Stimulated activated CD4-positive, alpha-beta T cell treated with anti-CD3 and anti-CD28 coated beads, Interleukin-4, amount 100 ng/mL, for 48 hours (primary cell): ENCODE measurements around the gene CNGB1.
"Not testable (repeated sequence)": the region's sequence is repeated elsewhere in the genome, so short reads cannot be mapped to it uniquely, and the experiment has no call there.

Experiments
- DNase-seq, 2 donors: peaks; one replicate each; pipeline ENCODE4 v3.0.0-alpha.2; 2020; ENCODE audit warnings: low read depth in 2 of 2

The CNGB1 gene

DNA sequence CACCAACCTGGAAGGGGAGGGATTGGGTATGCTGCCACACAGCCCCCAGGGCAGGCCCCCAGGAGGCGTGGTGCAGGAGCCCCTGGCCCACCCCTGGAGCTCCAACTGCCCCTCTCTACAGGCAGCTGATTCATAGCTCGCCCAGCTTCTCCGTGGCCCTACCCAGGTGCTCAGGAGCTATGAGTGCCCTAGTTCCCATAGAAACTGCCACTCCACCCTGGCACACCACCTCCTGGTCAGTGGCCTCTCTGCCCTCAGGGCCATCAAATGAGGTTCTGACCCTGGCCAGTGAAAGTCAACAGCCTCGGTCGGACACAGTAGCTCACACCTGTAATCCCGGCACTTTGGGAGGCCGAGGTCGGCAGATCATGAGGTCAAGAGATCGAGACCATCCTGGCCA lies 18.0 kb downstream of the CNGB1 start:
- no peak for DNase-seq

DNA sequence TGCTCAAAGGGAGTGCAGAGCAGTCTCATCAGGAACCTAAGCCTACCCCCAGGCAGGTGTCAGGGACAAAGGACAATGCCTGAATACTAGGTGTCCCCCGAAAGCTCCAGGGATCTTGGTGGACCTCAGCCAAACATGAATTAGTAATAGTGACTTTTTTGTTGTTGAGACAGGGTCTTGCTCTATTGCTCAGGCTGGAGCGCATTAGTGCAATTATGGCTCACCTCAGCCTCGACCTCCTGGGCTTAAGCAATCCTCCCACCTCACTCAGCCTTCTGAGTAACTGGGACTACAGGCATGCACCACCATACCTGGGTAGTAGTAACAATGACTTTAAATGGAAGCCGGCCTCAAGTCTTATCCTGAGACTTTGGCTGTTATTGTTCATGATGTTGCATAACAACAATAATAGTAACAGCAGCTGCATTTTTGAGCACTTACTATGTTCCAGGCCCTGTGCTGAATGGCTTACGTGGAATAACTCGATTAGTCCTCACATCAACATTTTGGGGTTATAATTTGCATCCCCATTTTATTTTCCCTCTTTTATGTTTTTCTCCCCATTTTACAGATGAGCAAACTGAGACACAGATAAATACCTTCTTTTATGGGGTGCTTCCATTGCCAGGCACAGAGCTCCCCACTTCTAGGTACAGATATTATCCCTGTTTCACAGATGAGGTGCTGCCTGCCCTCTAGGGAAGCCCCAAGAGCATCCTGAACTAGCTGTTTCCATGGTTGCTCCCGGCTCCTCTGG lies 19.5 kb downstream of the CNGB1 start:
- DNase-seq, result no peak

DNA sequence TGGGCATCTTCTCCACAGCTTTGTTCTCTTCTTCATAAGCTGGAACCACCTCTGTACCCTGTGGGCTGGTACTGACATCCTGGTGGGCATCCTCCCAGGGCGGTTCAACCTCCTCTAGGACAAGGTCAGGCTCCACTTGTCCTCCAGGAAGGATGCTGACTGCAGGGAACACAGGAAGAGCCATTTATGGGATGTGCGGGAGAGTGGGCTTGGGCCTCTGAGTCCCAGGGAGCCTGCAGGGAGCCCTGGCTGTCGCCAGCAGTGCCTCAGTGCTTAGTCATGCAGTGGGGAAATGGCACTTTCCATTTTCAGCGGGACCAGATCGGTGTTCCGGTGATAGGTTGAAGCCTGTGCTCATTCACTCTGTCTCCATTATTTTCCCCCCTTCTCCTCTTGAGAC lies 20.5 kb downstream of the CNGB1 start:
- no peak for DNase-seq

DNA sequence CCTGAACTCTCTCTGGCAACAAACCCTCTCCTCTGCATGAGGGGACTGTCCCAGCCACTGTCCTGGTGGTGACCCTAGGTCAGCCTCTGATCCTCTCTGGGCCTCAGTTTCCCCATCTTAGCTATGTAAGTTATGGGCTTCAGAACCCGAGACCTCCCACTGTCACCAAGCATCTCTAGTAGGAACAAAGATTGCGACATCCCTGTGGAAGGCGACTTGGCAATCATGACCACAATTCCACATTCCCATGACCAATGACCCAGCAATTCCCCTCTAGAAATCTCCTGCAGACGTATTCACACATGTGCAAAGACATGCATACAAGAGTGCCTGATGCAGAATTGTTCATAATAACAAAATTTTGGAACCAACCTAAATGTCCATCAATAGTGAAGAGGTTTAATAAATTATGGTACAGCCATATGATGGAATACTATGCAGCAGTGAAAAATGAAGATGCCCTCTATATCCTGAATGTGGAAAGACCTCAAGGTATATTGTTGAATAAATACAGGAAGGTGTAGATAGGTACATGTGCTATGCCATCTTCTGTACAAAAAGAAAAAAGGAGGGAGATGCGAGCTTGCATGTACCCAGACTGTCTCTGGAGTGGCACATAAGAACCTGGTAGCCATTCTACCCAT lies 21.2 kb downstream of the CNGB1 start:
- no peak for DNase-seq

DNA sequence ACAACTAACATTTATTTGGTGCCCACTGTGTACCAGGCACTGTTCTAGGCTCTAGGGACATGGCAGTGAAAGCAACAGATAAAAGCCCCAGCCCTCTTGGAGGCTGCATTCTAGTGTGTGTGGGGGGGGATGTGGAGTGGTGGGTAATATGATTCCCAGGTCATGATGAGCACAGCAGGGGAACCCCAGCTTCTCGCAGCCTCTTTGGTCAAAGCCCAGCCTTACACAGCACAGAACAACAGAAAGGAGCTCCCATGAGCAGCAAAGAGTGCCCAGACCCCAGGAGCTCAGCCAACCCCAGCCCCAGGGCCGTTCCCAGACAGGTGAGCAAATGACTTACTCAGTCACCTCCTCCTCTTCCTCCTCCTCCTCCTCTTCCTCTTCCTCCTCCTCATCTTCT lies 21.9 kb downstream of the CNGB1 start:
- DNase-seq, result no peak

DNA sequence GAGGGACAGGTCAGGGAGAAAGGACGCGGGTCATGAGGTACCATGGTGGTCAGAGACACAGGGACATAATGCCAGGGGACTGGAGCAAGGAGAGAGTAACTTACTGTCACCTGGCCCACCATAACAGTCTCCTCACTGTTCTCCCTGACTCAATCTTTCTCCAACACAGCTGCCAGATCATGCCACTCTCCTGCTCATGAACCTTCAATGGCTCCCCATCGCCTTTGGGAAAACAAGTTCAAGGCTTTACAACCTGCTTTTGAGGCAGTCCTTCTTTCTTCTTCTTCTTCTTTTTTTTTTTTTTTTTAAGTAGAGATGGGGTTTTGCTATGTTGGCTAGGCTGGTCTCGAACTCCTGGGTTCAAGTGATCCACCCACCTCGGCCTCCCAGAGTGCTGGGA lies 22.9 kb downstream of the CNGB1 start:
- DNase-seq, result no peak

DNA sequence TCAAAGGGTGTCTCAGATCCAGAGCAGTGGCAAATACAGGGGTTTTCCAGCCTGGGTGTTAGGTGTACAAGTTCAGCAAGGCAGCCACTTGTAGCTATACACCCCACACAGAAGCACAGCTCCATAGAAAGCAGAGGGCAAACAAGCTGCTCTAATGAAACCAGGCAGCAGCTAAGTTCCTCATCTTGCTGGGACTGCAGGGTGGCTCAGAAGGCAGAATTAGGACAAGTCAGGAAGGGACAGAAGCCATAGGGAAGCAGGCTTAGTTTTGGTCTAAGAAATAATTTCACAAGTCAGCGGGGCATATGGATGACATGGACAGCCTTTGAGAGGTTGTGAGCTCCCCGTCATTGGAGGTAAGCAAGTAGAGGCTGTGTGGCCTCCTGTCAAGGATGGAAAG lies 23.7 kb downstream of the CNGB1 start:
- no peak for DNase-seq

DNA sequence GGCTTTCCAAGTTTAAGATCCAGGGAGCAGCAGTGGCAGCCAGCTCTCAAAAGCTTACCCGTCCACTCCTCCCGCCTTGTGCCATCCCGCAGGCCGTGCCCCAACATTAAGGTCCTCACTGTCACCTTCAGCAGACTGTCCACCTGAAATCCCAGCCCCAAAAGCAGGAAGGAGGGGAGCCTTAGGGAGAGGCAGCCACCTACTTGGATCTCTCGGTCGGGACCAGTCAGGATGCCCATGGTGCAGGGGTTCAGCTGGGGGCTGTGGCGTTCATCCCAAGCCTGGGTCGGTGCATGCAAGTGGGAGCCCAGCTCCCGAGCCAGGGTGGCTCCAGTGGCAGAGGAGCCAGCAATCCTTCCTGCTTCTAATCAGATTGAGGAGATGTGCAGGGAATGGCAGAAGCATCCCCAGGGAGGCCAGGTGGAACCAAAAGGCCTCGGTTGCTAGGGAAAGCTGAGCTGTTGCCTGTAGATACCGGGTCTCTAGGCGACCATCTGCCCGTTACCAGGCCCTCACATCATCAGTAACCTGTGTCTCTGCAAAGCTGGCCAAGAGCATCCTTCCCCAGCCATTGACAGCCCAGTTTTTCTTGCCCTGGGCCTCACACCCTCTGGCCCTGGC lies 24.6 kb downstream of the CNGB1 start:
- DNase-seq, result no peak

DNA sequence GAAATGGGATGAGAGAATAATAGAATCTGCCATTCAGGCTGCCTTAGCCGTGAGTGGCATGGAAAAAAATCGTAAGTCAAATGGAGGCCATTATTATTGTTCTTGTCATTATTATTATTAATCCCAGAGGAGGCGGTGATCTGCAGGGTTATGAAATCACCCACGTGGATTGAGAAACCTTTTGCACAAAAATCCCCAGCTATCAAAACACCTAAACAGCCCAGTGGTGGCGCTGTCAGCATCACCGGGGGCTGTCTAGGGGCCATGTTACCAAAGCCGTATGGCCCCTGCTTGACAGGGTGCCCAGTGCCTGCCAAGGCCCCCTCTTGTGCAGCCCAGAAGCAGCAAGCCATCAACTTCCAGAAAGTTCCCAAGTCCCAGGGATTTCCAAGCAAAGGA lies 25.2 kb downstream of the CNGB1 start:
- DNase-seq, result no peak

DNA sequence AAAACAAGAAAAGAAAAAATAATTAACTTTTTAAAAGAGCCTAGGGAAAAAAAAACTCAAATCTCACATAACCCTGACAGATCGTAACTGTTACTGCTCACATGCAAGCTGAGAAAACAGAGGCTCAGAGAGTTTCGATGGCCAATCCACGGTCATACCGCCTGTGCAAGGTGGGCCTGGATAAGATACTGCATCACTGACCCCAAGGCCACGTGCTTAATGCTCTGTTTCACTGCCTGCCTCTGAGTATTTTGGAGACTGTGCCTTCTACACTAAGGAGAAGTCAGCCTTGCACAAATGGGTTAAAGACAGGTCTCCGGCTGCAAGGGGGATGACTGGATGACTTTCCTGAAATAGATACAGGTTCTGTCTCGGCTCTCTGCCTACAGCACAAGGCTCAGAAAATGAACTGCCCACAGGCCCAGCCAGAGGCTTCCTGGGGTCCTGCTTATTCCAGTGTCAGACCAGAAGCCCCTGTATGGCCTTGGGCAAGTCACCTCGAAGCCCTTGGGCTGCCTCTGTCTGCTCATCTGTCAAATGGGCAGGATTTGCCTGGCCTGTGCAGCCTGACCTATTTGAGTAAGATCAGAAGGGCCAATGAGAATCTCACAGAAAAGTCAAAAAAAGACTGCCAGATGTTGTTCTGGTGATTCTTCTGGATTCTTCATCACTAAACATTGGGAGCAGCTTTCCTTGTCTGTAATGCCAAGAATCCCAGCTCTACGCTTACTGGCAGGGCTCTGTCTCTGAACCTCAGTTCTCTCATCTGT lies 25.8 kb downstream of the CNGB1 start:
- DNase-seq, result no peak

DNA sequence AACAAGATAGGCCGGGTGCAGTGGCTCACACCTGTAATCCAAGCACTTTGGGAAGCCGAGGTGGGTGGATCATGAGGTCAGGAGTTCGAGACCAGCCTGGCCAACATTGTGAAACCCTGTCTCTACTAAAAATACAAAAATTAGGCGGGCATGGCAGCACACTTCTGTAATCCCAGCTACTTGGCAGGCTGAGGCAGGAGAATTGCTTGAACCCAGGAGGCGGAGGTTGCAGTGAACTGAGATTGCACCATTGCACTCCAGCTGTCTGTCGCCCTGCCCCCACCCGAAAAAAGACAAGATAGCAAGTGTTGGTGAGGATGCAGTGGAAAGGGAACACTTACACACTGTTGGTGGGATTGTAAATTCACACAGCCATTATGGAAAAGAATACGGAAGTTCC lies 27.5 kb downstream of the CNGB1 start:
- not testable (repeated sequence) for DNase-seq

DNA sequence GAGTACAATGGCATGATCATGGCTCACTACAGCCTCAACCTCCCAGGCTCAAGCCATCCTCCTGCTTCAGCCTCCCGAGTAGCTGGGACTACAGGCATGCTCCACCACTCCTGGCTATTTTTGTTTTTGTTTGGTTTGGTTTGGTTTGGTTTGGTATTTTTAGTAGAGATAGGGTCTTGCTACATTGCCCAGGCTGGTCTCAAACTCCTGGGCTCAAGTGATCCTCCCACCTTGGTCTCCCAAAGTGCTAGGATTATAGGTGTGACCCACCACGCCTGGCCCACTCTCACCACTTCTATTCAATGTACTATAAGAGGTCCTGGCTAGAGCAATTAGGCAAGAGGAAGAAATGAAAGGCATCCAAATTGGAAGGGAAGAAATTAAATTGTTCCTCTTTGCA lies 29.0 kb downstream of the CNGB1 start:
- not testable (repeated sequence) for DNase-seq

DNA sequence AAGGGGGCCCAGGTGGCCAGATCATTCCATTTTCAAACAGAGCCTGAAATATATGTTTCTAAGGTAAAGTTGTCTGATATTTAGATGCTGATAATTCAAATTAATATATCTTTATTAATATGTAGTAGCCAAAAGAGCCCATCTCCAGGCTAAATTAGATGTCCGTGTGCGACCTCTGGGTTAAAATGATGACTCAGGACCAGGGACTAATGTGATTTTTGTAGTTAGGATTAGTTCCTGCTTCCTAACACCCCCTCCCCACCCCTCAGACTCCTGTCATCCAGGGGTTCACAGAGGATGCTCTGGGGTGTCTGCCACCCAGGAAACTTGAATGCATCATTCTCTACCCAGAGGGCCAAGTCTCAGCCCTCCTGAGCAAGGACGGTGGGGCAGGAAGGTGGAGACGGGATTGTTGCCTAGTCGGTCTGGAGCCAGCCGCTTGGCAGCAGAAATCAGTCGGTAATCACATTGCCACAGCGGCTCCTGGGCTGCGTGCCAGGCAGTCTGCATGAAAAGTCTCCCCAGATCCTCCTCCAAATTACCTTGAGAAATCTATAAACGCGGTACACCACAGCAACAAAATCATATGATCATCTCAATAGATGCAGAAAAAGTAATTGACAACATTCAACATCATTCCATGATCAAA lies 29.8 kb downstream of the CNGB1 start:
- DNase-seq, result no peak

DNA sequence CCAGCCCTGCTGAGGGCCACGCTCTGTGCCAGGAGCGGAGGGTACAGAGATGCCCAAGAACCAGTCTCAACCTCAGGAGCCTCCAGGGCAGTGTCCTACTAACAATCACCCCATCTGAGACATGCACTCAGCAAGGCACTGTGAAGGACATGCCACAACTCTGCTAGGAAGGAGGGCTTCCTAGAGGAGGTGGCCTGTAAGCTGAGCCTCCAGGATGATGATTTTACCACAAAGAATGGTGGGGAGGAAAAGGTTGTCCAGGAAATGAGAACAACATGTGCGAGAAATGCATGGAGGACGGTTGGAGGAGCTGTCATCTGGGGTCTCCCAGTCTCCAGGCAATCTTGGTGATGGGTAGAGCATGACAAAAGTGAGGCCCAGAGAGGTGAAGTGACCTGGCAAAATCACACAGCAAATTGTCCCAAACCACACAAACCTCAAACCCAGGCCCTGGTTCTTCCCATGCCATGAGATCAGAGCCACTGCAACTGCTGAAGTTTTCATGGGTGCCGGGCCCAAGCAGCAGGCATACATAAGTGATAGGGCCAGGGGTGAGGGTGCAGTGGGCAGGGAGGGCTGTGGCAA lies 30.5 kb downstream of the CNGB1 start:
- no peak for DNase-seq

DNA sequence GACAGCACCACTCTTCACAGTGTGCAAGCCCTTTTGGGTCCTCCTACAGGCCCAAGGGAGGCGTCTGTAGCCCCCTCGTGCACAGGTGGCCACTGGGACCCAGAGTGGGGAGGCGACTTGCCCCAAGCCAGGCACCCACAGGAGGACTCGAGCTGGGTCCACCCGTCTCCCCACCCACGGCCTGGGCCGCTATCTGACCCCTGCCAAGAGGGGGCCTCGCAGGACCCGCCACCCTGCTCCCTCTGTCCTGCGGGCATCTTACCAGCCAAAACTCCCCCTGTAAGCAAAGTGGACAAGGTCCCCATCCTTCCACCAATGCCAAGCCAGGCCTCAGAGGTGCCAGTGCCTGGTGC lies 31.1 kb downstream of the CNGB1 start:
- DNase-seq, result no peak

DNA sequence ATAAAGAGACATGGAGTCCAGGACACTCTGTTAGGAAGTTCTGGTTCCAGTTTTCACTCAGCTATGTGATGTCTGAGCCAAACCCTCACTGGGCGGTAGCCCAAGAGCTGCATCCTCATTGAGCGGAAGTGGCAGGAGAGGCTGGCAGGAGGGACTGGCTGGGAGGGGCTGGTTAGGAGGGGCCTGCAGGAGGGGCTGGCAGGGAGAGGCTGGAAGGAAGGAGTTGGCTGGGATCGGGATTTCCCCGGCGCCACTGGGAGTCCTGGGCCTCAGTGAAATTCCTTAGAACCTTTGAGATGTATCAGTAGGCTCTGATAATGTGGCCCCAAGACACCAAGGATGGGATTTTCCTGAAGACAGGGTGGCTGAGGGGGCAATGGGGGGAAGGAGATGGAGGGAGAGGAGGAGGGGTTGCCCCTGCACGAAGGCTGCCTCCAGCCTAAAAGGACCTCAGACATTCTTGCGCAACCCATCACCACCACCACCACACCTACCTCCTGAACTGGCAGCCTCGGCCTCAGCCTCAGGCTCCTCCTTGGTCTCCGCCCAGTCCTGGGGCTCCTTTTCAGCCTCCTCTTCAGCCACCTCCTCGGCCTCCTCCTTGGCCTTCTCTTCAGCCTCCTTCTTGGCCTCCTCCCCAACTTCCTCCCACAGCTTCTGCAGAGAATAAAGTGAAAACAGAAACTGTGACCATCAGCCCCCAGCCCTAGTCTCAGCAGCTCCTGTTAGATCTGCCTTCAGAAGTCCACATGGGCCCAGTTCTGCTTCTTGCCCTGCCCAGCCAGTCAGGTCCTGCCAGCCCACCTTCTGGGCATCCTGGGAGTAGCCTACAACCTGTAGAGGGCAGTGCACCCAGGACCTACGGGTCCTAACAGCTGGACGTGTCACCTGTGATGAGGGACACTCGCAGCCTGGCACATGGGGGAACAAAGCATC lies 31.7 kb downstream of the CNGB1 start:
- DNase-seq, result no peak

DNA sequence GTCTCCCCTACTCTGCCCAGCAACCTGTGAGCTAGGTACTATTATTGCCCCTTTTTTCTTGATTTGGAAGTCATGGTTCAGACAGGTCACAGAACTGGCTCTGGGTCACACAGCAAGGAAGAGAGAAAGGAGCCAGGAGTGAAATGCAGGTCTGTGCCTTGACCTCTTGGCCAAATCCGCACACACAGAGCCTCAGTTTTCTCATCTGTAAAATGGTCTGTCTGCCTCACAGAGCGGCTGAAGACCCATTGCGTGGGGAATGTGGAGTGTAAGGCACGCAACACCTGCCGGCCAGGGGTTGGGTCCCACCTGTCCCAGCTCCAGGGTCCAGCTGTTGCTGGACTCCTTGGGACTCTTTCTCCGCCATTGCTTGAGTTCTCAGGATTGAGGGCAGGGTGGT lies 32.4 kb downstream of the CNGB1 start:
- DNase-seq, result no peak

DNA sequence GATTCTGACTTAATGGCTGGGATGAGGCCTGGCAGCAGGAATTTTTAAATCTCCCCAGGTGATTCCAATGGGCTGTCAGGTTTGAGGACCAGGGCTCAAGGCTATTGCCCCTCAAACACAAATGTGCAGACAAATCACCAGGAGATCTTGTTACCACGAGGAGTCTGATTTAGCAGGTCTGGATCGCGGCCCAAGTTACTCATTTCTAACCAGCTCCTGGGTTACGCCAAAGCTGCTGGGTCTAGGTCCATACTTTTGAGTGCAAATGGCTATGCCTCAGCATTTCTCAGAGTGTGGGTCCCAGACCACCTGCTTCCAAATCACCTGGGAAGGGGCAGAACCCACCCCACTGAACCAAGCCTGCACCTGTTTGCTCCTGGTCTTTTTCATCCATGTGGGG lies 33.1 kb downstream of the CNGB1 start:
- DNase-seq, result no peak

DNA sequence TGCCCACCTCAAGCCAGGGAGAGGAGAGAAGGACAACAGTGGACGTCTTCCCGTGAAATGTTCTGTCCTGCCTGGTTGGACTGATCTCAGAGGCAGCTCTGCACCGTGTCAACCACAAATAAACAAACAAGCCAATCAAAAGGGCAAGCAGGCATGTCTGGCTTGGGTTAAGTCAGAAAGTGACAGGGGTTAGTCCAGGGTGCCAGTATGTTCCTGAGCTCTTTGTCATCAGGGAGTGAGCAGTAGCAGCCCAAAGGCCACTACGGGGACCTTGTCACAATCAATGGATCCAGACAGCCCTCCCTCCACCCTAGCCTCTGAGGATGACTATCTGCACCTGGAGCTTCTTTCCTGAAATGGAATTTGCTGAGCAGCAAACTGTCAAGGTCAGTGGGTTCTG lies 35.0 kb downstream of the CNGB1 start:
- DNase-seq, result no peak

DNA sequence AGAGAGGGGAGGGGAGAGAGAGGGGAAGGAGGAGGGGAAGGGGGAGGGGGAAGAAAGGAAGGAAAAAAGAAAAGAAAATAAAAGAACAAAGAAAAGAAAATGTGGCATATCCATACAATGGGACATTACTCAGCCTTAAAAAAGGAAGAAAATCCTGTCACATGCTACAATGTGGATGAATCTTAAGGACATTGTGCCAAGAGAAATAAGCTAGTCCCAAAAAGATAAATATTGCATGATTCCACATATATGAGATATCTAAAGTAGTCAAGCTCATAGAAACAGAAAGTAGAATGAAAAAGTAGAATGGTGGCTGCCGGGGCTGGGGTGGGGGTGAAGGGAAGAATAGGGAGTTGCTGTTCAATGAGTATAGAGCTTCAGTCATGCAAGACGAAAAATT lies 40.4 kb downstream of the CNGB1 start:
- DNase-seq, result no peak

DNA sequence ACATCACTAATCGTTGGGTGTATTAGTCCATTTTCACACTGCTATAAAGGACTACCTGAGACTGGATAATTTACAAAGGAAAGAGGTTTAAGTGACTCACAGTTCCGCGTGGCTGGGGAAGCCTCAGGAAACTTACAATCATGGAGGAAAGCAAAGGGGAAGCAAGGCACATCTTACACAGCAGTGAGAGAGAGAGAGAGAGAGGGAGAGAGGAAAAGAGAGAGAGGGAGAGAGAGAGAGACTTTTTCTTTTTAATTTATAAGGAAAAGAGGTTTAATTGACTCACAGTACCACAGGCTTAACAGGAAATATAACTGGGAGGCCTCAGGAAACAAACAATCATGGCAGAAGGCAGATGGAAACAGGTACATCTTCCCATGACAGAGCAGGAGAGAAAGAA lies 41.7 kb downstream of the CNGB1 start:
- no peak for DNase-seq
